Caco-2 (cell line): Measurements from ENCODE around the gene C2. TPM values are rescaled to one million over a fixed set of nuclear protein-coding genes. Genes with fewer than 3 reads are reported as not detected.

Source experiments
- BruUV-seq: library from RNA; stranded (reverse); fragments of 400-500 nt; replicated peaks from 2 replicates; lab custom pipeline; 2021; lab: Mats Ljungman, UMichigan
- CTCF ChIA-PET: fragments of 300-600 bp; sonication (Branson Sonifier 250); formaldehyde crosslinking; loops from one replicate; lab custom pipeline; 2022; ENCODE audit warnings: antibody characterized with exemption; lab: Charles Lee
- POLR2A ChIA-PET: fragments of 300-600 bp; sonication (Branson Sonifier 250); formaldehyde crosslinking; loops from one replicate; lab custom pipeline; 2022; ENCODE audit warnings: antibody characterized with exemption; lab: Charles Lee
- DNase-seq, 2 experiments: peaks; one replicate each; pipeline versions ENCODE4 v3.0.0 to v3.0.0-alpha.2; 2020 to 2022
- H3K27me3 ChIP-seq: replicated peaks from 2 replicates; pipeline ENCODE4 v1.6.0; 2011; ENCODE audit warnings: low read length; ENCODE audit not compliant: control insufficient read depth, insufficient read depth
- H3K36me3 ChIP-seq: 2 replicates; pipeline ENCODE4 v1.5.1; 2011; ENCODE audit warnings: low read length; ENCODE audit not compliant: control insufficient read depth, insufficient read depth
- H3K4me1 ChIP-seq: fragments of 250-450 bp; sonication (Bioruptor Pico); 2 replicates; pipeline ENCODE4 v1.5.1; 2020; ENCODE audit warnings: mild to moderate bottlenecking
- H3K4me3 ChIP-seq: 2 replicates; pipeline ENCODE4 v1.5.1; 2011; ENCODE audit warnings: low read depth, mild to moderate bottlenecking, control low read depth, low read length
- H3K9me3 ChIP-seq: fragments of 250-450 bp; sonication (Bioruptor Pico); 2 replicates; pipeline ENCODE4 v1.5.1; 2020; ENCODE audit warnings: mild to moderate bottlenecking, moderate library complexity
- H3K27ac Mint-ChIP-seq: one replicate; pipeline ENCODE4 v1.8.0; 2022; ENCODE audit warnings: mixed read lengths; ENCODE audit not compliant: unreplicated experiment
- H3K27me3 Mint-ChIP-seq: one replicate; pipeline ENCODE4 v1.8.0; 2022; ENCODE audit warnings: mixed read lengths; ENCODE audit not compliant: insufficient read depth, unreplicated experiment
- H3K36me3 Mint-ChIP-seq: one replicate; pipeline ENCODE4 v1.8.0; 2022; ENCODE audit warnings: mild to moderate bottlenecking, mixed read lengths; ENCODE audit not compliant: insufficient read depth, unreplicated experiment
- H3K4me1 Mint-ChIP-seq: one replicate; pipeline ENCODE4 v1.8.0; 2022; ENCODE audit warnings: low read depth, mixed read lengths; ENCODE audit not compliant: unreplicated experiment
- H3K4me3 Mint-ChIP-seq: one replicate; pipeline ENCODE4 v1.8.0; 2022; ENCODE audit warnings: mild to moderate bottlenecking, moderate library complexity, mixed read lengths; ENCODE audit not compliant: unreplicated experiment
- H3K9me3 Mint-ChIP-seq: one replicate; pipeline ENCODE4 v1.8.0; 2022; ENCODE audit warnings: mixed read lengths; ENCODE audit not compliant: unreplicated experiment
- intact Hi-C: fragments of 100-400 bp; cut with micrococcal nuclease; formaldehyde crosslinking; loops from one replicate; pipeline ENCODE4 v1.10.0; 2022; ENCODE audit not compliant: unreplicated experiment
- total RNA-seq: library from RNA; stranded (reverse); gene quantifications from 2 replicates; pipeline ENCODE4 v1.2.3, GENCODE V29; 2022
- TF ChIP-seq, protein P1 (sequence below), 2 experiments: fragments of 200-600 bp in 1 of 2; IDR thresholded peaks; 1 replicate in 1 of 2; 2 replicates in 1 of 2; pipeline versions ENCODE4 v1.5.1 to v1.8.0; 2011 to 2022; ENCODE audit warnings: antibody characterized with exemption in 1 of 2, control low read depth in 1 of 2, inconsistent platforms in 1 of 2, low read depth in 1 of 2, low read length in 1 of 2, mild to moderate bottlenecking in 1 of 2, moderate library complexity in 1 of 2; ENCODE audit not compliant: insufficient read depth in 1 of 2, severe bottlenecking in 1 of 2, unreplicated experiment in 1 of 2

The C2 gene
- total RNA-seq, 1 experiment from 2014 or later: 4.8 TPM

- Histone ChIP-seq H3K4me3 (peak overlapping the region; percentile 76), H3K36me3 (peaks cover 1% of the 10 kb centered on the region; the same call in 1 of the 2 replicates), H3K4me1 (peaks cover 5% of the 10 kb centered on the region; the same call in 1 of the 2 replicates), H3K27me3 (no peaks in the 10 kb centered on the region), H3K9me3 (no peaks in the 10 kb centered on the region)
- CTCF ChIA-PET: interaction anchor here (0.6 to 1.9 kb wide), 2 partner anchors 18 to 107 kb away, joined by 3 to 5 read pairs; no protein-coding TSS in a partner anchor
- no peak for DNase-seq
- no peaks in the 10 kb centered on the region for H3K9me3 Mint-ChIP-seq
- peak overlapping the region; percentile 67 for H3K4me3 Mint-ChIP-seq
- TF ChIP-seq, protein P1, sequence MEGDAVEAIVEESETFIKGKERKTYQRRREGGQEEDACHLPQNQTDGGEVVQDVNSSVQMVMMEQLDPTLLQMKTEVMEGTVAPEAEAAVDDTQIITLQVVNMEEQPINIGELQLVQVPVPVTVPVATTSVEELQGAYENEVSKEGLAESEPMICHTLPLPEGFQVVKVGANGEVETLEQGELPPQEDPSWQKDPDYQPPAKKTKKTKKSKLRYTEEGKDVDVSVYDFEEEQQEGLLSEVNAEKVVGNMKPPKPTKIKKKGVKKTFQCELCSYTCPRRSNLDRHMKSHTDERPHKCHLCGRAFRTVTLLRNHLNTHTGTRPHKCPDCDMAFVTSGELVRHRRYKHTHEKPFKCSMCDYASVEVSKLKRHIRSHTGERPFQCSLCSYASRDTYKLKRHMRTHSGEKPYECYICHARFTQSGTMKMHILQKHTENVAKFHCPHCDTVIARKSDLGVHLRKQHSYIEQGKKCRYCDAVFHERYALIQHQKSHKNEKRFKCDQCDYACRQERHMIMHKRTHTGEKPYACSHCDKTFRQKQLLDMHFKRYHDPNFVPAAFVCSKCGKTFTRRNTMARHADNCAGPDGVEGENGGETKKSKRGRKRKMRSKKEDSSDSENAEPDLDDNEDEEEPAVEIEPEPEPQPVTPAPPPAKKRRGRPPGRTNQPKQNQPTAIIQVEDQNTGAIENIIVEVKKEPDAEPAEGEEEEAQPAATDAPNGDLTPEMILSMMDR (IDR thresholded peaks at IDR 0.05; ENCODE audit: insufficient read depth in 1 of 2, low read depth in 1 of 2, low read length in 1 of 2, severe bottlenecking in 1 of 2, unreplicated experiment in 1 of 2): no peak
- intact Hi-C loops: no loop called here
- no TSS peak for BruUV-seq
- peak overlapping the region; percentile 82 for H3K27ac Mint-ChIP-seq
- POLR2A ChIA-PET: interaction anchor here (0.7 to 2.4 kb wide), 4 partner anchors 12 to 72 kb away, joined by 4 to 18 read pairs (median 7); partner anchors contain the start of genes NELFE and SKIC2
- no peaks in the 10 kb centered on the region for H3K27me3 Mint-ChIP-seq
- H3K36me3 Mint-ChIP-seq: peaks cover 67% of the 10 kb centered on the region
- H3K4me1 Mint-ChIP-seq: peaks cover 21% of the 10 kb centered on the region
Observed at GRCh38 chr6:31970604-31971271, 43.2 kb downstream of the C2 start.

- DNase-seq: no peak
- H3K4me1 Mint-ChIP-seq: peaks cover 21% of the 10 kb centered on the region
- H3K36me3 Mint-ChIP-seq: peaks cover 68% of the 10 kb centered on the region
- peak overlapping the region; percentile 82 for H3K27ac Mint-ChIP-seq
- H3K9me3 Mint-ChIP-seq: no peaks in the 10 kb centered on the region
- TSS peak; percentile 75 for BruUV-seq
- TF ChIP-seq, protein P1 (IDR thresholded peaks at IDR 0.05; ENCODE audit: insufficient read depth in 1 of 2, low read depth in 1 of 2, low read length in 1 of 2, severe bottlenecking in 1 of 2, unreplicated experiment in 1 of 2): no peak
- Histone ChIP-seq H3K4me3 (peak overlapping the region; percentile 76), H3K36me3 (peaks cover 1% of the 10 kb centered on the region; the same call in 1 of the 2 replicates), H3K27me3 (no peaks in the 10 kb centered on the region), H3K9me3 (no peaks in the 10 kb centered on the region), H3K4me1 (peaks cover 5% of the 10 kb centered on the region; the same call in 1 of the 2 replicates)
- no peaks in the 10 kb centered on the region for H3K27me3 Mint-ChIP-seq
- intact Hi-C loops: no loop called here
- ChIA-PET CTCF (interaction anchor here (1.3 to 1.6 kb wide), 2 partner anchors 19 to 73 kb away, joined by 3 to 4 read pairs; no protein-coding TSS in a partner anchor), POLR2A (interaction anchor here (0.6 to 2.4 kb wide), 12 partner anchors 12 to 226 kb away, joined by 3 to 18 read pairs (median 4); partner anchors contain the start of genes CFB, HSPA1A, HSPA1B and HSPA1L)
- peak overlapping the region; percentile 67 for H3K4me3 Mint-ChIP-seq
Observed at GRCh38 chr6:31971279-31971992, 43.9 kb downstream of the C2 start.
